Colonic mucosa (tissue), 4 donors: ENCODE results near the gene RNF223. TPM values are rescaled to one million over a fixed set of nuclear protein-coding genes. Genes with fewer than 3 reads are reported as not detected.

Experiments
- DNase-seq: peaks from one replicate; pipeline ENCODE4 v3.0.0-alpha.2; 2020
- H3K27ac ChIP-seq: fragments of 200-600 bp; one replicate; pipeline ENCODE4 v1.8.0; 2021
- H3K27me3 ChIP-seq: fragments of 200-600 bp; one replicate; pipeline ENCODE4 v1.8.0; 2021
- H3K36me3 ChIP-seq: fragments of 200-600 bp; one replicate; pipeline ENCODE4 v1.8.0; 2021
- H3K4me1 ChIP-seq: fragments of 200-600 bp; one replicate; pipeline ENCODE4 v1.8.0; 2021; ENCODE audit warnings: mild to moderate bottlenecking
- H3K4me3 ChIP-seq: fragments of 200-600 bp; one replicate; pipeline ENCODE4 v1.8.0; 2021
- H3K9ac ChIP-seq, 2 donors: one replicate each; pipeline ENCODE4 v1.7.0; 2013; ENCODE audit warnings: control low read depth in 2 of 2, low read depth in 2 of 2, low read length in 2 of 2
- H3K9me3 ChIP-seq: fragments of 200-600 bp; one replicate; pipeline ENCODE4 v1.8.0; 2021
- CTCF ChIP-seq: fragments of 200-600 bp; IDR thresholded peaks from one replicate; pipeline ENCODE4 v1.8.0; 2022; ENCODE audit warnings: antibody characterized with exemption, mild to moderate bottlenecking
- intact Hi-C: fragments of 100-400 bp; cut with DNase I; formaldehyde crosslinking; loops from one replicate; pipeline ENCODE4 v1.14.1; 2022
- total RNA-seq, 2 donors: library from RNA; stranded (reverse); fragmentation: NEBNext Ultra II Directional in 1 of 2; extraction: Animal tissue kit (Norgen Biotek cat#: 25700) in 1 of 2; gene quantifications; one replicate each; pipeline ENCODE4 v1.2.1, GENCODE V29; 2021
- donor health status: healthy.
- donor health status: DM: no; HTN: no; CAD: no.
- donor health status: DM: no; HTN: no; CAD: no.

RNF223 gene
- total RNA-seq, 2 donors from 2014 or later = 5.1 to 5.7 TPM

- intact Hi-C loops = no loop called here
- Histone ChIP-seq H3K4me1 (no peaks in the 10 kb centered on the region), H3K27me3 (no peaks in the 10 kb centered on the region), H3K36me3 (no peaks in the 10 kb centered on the region), H3K9ac (no peak overlapping the region), H3K9me3 (no peaks in the 10 kb centered on the region), H3K4me3 (no peak overlapping the region), H3K27ac (no peak overlapping the region)
- no peak for DNase-seq
- TF ChIP-seq CTCF = no peak
These were observed 12.1 kb upstream of the RNF223 start for GRCh38 chr1:1085911-1086841.

GRCh38 chr1:1085171-1085841, 11.2 kb upstream of the RNF223 start:
- Histone ChIP-seq H3K9ac (no peak overlapping the region), H3K36me3 (no peaks in the 10 kb centered on the region), H3K4me1 (no peaks in the 10 kb centered on the region), H3K27ac (no peak overlapping the region), H3K4me3 (no peak overlapping the region), H3K9me3 (no peaks in the 10 kb centered on the region), H3K27me3 (no peaks in the 10 kb centered on the region)
- no peak for TF ChIP-seq CTCF
- DNase-seq = no peak
- intact Hi-C loops = no loop called here

- no peak for TF ChIP-seq CTCF
- H3K4me3 ChIP-seq = no peak overlapping the region
- H3K36me3 ChIP-seq = no peaks in the 10 kb centered on the region
- no peaks in the 10 kb centered on the region for H3K27me3 ChIP-seq
- intact Hi-C loops = no loop called here
- H3K9me3 ChIP-seq = no peaks in the 10 kb centered on the region
- no peak for DNase-seq
- no peak overlapping the region for H3K9ac ChIP-seq
- H3K4me1 ChIP-seq = peaks cover 5% of the 10 kb centered on the region
- H3K27ac ChIP-seq = no peak overlapping the region
These were observed 10.5 kb upstream of the RNF223 start for GRCh38 chr1:1084372-1085170.

GRCh38 chr1:1083416-1084371, 9.6 kb upstream of the RNF223 start:
- Histone ChIP-seq H3K9ac (no peak overlapping the region), H3K4me3 (no peak overlapping the region), H3K27me3 (no peaks in the 10 kb centered on the region), H3K9me3 (no peaks in the 10 kb centered on the region), H3K36me3 (no peaks in the 10 kb centered on the region), H3K4me1 (peaks cover 8% of the 10 kb centered on the region), H3K27ac (no peak overlapping the region)
- intact Hi-C loops = no loop called here
- no peak for TF ChIP-seq CTCF
- DNase-seq = no peak
